Posterior vena cava (tissue), 2 donors: ENCODE measurements around the gene GPR35. TPM values are rescaled to one million over a fixed set of nuclear protein-coding genes. Genes with fewer than 3 reads are reported as not detected.

ENCODE experiments used
- DNase-seq: peaks from one replicate; pipeline ENCODE4 v3.0.0-alpha.2; 2020; ENCODE audit warnings: low spot score
- intact Hi-C, 2 donors: fragments of 100-400 bp; cut with DNase I; formaldehyde crosslinking; loops; one replicate each; pipeline versions ENCODE4 v1.14.1 to v1.14.2; 2022 to 2023
- total RNA-seq, 2 donors: library from RNA; stranded (reverse); fragmentation: NEBNext Ultra II Directional; extraction: Animal tissue kit (Norgen Biotek cat#: 25700); gene quantifications; one replicate each; pipeline ENCODE4 v1.2.1, GENCODE V29; 2021
- donor health status: DM: yes; HTN: yes; CAD: no.
- donor health status: DM: yes; HTN: yes; CAD: no.

The GPR35 gene
- total RNA-seq, 2 donors from 2014 or later: 1.2 to 1.8 TPM

- intact Hi-C loops: loop anchor here in 1 of 2 donors (2.0 kb wide), 1 partner anchor 571 kb away; no protein-coding TSS in a partner anchor
- peak; percentile 56 for DNase-seq
Observed at GRCh38 chr2:240631548-240632305, 6.4 kb downstream of the GPR35 start.

- intact Hi-C loops: no loop called here
- DNase-seq: peak; percentile 46
Observed at GRCh38 chr2:240632306-240632721, 7.0 kb downstream of the GPR35 start.

- intact Hi-C loops: no loop called here
- DNase-seq: peak; percentile 59
Observed at GRCh38 chr2:240635121-240635997, 10.1 kb downstream of the GPR35 start.

GRCh38 chr2:240635998-240636547, 10.8 kb downstream of the GPR35 start:
- peak; percentile 62 for DNase-seq
- intact Hi-C loops: no loop called here

- intact Hi-C loops: no loop called here
- DNase-seq: peak; percentile 44
Observed at GRCh38 chr2:240636563-240637115, 11.4 kb downstream of the GPR35 start.

- intact Hi-C loops: no loop called here
- DNase-seq: peak; percentile 72
Observed at GRCh38 chr2:240637116-240637900, 12.0 kb downstream of the GPR35 start.

GRCh38 chr2:240637901-240638345, 12.6 kb downstream of the GPR35 start:
- intact Hi-C loops: no loop called here
- peak; percentile 48 for DNase-seq

GRCh38 chr2:240638512-240639160, 13.4 kb downstream of the GPR35 start:
- intact Hi-C loops: no loop called here
- peak; percentile 83 for DNase-seq

GRCh38 chr2:240639566-240639965, 14.3 kb downstream of the GPR35 start:
- intact Hi-C loops: no loop called here
- DNase-seq: peak; percentile 56

- intact Hi-C loops: no loop called here
- DNase-seq: peak; percentile 61
Observed at GRCh38 chr2:240640939-240641338, 15.7 kb downstream of the GPR35 start.

- intact Hi-C loops: no loop called here
- DNase-seq: peak; percentile 75
Observed at GRCh38 chr2:240642061-240642805, 17.0 kb downstream of the GPR35 start.

- no peak for DNase-seq
- intact Hi-C loops: no loop called here
Observed at GRCh38 chr2:240642806-240643092, 17.5 kb downstream of the GPR35 start.

GRCh38 chr2:240643093-240643810, 18.0 kb downstream of the GPR35 start:
- peak; percentile 76 for DNase-seq
- intact Hi-C loops: no loop called here

GRCh38 chr2:240643811-240644150, 18.5 kb downstream of the GPR35 start:
- intact Hi-C loops: no loop called here
- no peak for DNase-seq

GRCh38 chr2:240644171-240644651, 18.9 kb downstream of the GPR35 start:
- intact Hi-C loops: no loop called here

GRCh38 chr2:240644859-240645301, 19.6 kb downstream of the GPR35 start:
- intact Hi-C loops: no loop called here
- peak; percentile 65 for DNase-seq

More at GRCh38 chr2:240644171-240644651, 18.9 kb downstream of the GPR35 start:
- DNase-seq: peak; percentile 49

- intact Hi-C loops: no loop called here
- peak; percentile 63 for DNase-seq
Observed at GRCh38 chr2:240645346-240645745, 20.1 kb downstream of the GPR35 start.
